Ovary (tissue), 3 donors: ENCODE measurements around the gene SDR42E2.

Source experiments
- EP300 ChIP-seq: sonication (generic); formaldehyde crosslinking; IDR thresholded peaks from one replicate; pipeline ENCODE4 v1.6.1; 2017; ENCODE audit warnings: antibody characterized with exemption
- POLR2A ChIP-seq: fragments of 450-650 bp; IDR thresholded peaks from one replicate; pipeline ENCODE4 v1.6.1; 2017; ENCODE audit warnings: antibody characterized with exemption, mild to moderate bottlenecking, moderate library complexity
- TF ChIP-seq, protein P1 (sequence below), 3 donors: fragments of 450-650 bp in 2 of 3; fragments of 200-600 bp in 1 of 3; IDR thresholded peaks; one replicate each; pipeline versions ENCODE4 v1.5.1 to v1.8.0; 2016 to 2022; ENCODE audit warnings: antibody characterized with exemption in 3 of 3, mild to moderate bottlenecking in 1 of 3
- donor health status: DM: no; HTN: no; CAD: no.

DNA sequence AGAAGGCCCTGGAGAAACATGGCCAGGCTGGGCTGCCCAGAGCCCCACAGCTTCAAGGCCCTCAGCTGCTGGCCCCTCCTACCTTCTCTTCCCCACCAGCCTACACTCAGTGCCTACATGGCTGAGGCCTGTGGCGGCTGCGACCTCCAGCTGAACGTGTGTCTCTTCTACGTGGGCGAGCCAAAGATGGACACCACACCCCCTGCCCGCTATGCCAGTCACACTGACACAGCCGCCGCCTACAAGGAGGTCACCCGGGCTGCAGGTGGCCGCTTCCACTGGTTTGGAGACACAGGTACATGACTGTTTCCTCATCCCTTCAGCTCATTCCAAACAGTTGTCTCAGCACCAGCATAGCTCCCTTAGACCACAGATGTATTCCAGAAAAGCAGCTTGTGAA, 29.5 kb upstream of the SDR42E2 start:
- TF ChIP-seq, protein P1, sequence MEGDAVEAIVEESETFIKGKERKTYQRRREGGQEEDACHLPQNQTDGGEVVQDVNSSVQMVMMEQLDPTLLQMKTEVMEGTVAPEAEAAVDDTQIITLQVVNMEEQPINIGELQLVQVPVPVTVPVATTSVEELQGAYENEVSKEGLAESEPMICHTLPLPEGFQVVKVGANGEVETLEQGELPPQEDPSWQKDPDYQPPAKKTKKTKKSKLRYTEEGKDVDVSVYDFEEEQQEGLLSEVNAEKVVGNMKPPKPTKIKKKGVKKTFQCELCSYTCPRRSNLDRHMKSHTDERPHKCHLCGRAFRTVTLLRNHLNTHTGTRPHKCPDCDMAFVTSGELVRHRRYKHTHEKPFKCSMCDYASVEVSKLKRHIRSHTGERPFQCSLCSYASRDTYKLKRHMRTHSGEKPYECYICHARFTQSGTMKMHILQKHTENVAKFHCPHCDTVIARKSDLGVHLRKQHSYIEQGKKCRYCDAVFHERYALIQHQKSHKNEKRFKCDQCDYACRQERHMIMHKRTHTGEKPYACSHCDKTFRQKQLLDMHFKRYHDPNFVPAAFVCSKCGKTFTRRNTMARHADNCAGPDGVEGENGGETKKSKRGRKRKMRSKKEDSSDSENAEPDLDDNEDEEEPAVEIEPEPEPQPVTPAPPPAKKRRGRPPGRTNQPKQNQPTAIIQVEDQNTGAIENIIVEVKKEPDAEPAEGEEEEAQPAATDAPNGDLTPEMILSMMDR (IDR thresholded peaks at IDR 0.05) = no peak
- TF ChIP-seq POLR2A (no peak), EP300 (no peak)
